Thoracic aorta (tissue), 2 donors: Measurements from ENCODE around the gene KLF11. TPM values are rescaled to one million over a fixed set of nuclear protein-coding genes. Genes with fewer than 3 reads are reported as not detected.
"Not testable (repeated sequence)": the region's sequence is repeated elsewhere in the genome, so short reads cannot be mapped to it uniquely, and the experiment has no call there.

ENCODE experiments used
- ATAC-seq: fragments of 150-250 bp; one replicate; pipeline ENCODE4 v1.8.0; 2017; ENCODE audit warnings: low read depth; ENCODE audit not compliant: insufficient number of reproducible peaks, low FRiP score
- DNase-seq: peaks from one replicate; pipeline ENCODE4 v3.0.0-alpha.2; 2020; ENCODE audit warnings: low spot score
- H3K27ac ChIP-seq, 2 donors: fragments of 200-600 bp; sonication (generic); 1 replicate in 1 of 2; 2 replicates in 1 of 2; pipeline ENCODE4 v1.5.1; 2016; ENCODE audit warnings: mild to moderate bottlenecking in 2 of 2, moderate library complexity in 2 of 2
- H3K27me3 ChIP-seq: fragments of 200-600 bp; sonication (generic); replicated peaks from 2 replicates; pipeline ENCODE4 v1.6.0; 2016; ENCODE audit warnings: mild to moderate bottlenecking; ENCODE audit not compliant: insufficient read depth
- H3K36me3 ChIP-seq: fragments of 200-600 bp; sonication (generic); one replicate; pipeline ENCODE4 v1.5.1; 2016
- H3K4me1 ChIP-seq, 2 donors: fragments of 200-600 bp; sonication (generic); 1 replicate in 1 of 2; 2 replicates in 1 of 2; pipeline versions ENCODE4 v1.5.1 to v1.6.0; 2016; ENCODE audit warnings: low read depth in 2 of 2, mild to moderate bottlenecking in 1 of 2; ENCODE audit not compliant: control insufficient read depth in 1 of 2
- H3K4me3 ChIP-seq: fragments of 200-600 bp; sonication (generic); 2 replicates; pipeline ENCODE4 v1.5.1; 2016; ENCODE audit warnings: mild to moderate bottlenecking
- H3K9me3 ChIP-seq: fragments of 200-600 bp; sonication (generic); 2 replicates; pipeline ENCODE4 v1.5.1; 2016
- CTCF ChIP-seq: fragments of 200-600 bp; sonication (generic); IDR thresholded peaks from one replicate; pipeline ENCODE4 v1.5.1; 2019; ENCODE audit warnings: antibody characterized with exemption
- total RNA-seq, 2 donors: library from RNA; depleted of rRNA; stranded (reverse); fragments of >200 nt; gene quantifications; one replicate each; pipeline versions ENCODE4 v1.1.0 to v1.2.3, GENCODE V29; 2016

Gene KLF11
- total RNA-seq, 2 donors from 2014 or later = 14.4 to 20.0 TPM

DNA sequence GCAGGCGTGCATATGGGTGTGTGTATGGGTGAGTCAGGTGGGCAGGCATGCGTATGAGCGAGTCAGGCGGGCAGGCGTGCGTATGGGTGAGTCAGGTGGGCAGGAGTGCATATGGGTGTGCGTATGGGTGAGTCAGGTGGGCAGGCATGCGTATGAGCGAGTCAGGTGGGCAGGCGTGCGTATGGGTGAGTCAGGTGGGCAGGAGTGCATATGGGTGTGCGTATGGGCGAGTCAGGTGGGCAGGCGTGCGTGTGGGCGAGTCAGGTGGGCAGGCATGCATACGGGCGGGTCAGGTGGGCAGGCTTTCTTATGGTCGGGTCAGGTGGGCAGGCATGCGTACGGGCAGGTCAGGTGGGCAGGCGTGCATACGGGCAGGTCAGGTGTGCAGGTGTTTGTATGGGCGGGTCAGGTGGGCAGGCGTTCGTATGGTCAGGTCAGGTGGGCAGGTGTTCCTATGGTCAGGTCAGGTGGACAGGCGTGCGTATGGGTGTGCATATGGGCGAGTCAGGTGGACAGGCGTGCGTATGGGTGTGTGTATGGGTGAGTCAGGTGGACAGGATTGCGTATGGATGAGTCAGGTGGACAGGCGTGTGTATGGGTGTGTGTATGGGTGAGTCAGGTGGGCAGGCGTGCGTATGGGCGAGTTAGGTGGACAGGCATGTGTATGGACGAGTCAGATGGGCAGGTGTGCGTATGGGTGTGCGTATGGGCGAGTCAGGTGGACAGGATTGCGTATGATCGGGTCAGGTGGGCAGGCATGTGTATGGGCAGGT is 28.7 kb upstream of the KLF11 start:
- Histone ChIP-seq H3K27ac (no peak overlapping the region), H3K4me1 (peaks cover 7 to 11% of the 10 kb centered on the region in 2 donors), H3K36me3 (no peaks in the 10 kb centered on the region), H3K27me3 (no peaks in the 10 kb centered on the region), H3K9me3 (no peaks in the 10 kb centered on the region), H3K4me3 (no peak overlapping the region)
- ATAC-seq = no peak
- TF ChIP-seq CTCF = no peak
- DNase-seq = no peak

DNA sequence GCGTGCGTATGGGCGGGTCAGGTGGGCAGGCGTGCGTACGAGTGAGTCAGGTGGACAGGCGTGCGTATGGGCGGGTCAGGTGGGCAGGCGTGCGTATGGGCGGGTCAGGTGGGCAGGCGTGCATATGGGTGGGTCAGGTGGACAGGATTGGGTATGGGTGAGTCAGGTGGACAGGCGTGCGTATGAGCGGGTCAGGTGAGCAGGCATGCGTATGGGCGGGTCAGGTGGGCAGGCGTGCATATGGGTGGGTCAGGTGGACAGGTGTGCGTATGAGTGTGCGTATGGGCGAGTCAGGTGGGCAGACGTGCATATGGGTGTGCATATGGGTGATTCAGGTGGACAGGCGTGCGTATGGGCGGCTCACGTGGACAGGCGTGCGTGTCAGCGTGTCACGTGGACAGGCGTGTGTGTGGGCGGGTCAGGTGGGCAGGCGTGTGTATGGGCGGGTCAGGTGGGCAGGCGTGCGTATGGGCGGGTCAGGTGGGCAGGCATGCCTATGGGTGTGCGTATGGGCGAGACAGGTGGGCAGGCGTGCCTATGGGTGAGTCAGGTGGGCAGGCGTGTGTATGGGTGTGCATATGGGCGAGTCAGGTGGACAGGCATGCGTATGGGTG is 27.9 kb upstream of the KLF11 start:
- not testable (repeated sequence) for H3K4me3 ChIP-seq, H3K4me1 ChIP-seq, DNase-seq, H3K27ac ChIP-seq, H3K9me3 ChIP-seq, ATAC-seq, H3K36me3 ChIP-seq, H3K27me3 ChIP-seq

DNA sequence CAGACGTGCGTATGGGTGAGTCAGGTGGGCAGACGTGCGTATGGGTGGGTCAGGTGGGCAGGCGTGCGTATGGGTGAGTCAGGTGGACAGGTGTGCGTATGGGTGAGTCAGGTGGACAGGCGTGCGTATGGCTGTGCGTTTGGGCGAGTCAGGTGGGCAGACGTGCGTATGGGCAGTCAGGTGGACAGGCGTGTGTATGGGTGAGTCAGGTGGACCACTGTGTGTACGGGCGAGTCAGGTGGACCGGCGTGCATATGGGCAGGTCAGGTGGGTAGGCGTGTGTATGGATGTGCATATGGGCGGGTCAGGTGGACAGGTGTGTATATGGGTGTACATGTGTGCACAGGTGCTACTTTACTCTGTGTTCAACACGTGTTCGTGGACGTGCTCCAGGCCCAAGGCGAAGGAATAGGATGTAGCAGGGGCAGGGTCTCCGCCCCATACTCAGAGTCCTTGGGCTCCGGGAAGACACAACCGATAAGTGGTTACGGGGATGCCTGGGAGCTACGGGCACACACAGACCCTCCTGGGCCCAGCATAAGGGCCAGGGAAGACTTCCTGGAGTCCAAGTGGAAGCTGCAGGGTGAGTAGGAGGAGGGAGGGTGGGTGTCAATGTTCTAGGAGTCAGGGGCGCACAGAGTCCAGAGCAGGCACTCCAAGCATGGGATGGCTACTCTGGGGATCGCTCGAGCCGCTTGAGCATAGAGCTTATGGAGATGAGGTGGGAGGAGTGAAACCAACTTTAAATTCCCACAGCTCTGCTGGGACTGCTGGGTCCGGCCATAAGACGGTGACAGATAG is 27.1 kb upstream of the KLF11 start:
- H3K4me1 ChIP-seq = no peaks in the 10 kb centered on the region
- H3K27me3 ChIP-seq = no peaks in the 10 kb centered on the region
- ATAC-seq (no peak), DNase-seq (no peak)
- H3K4me3 ChIP-seq = no peak overlapping the region
- no peak for TF ChIP-seq CTCF
- no peak overlapping the region for H3K27ac ChIP-seq
- no peaks in the 10 kb centered on the region for H3K9me3 ChIP-seq
- H3K36me3 ChIP-seq = no peaks in the 10 kb centered on the region

GRCh38 chr2:10016802-10017258 is 26.5 kb upstream of the KLF11 start:
- ATAC-seq (no peak), DNase-seq (no peak)
- no peak for TF ChIP-seq CTCF
- H3K27ac ChIP-seq = no peak overlapping the region
- no peaks in the 10 kb centered on the region for H3K9me3 ChIP-seq
- H3K36me3 ChIP-seq = no peaks in the 10 kb centered on the region
- no peaks in the 10 kb centered on the region for H3K27me3 ChIP-seq
- no peak overlapping the region for H3K4me3 ChIP-seq
- no peaks in the 10 kb centered on the region for H3K4me1 ChIP-seq

GRCh38 chr2:10017313-10017941 is 25.9 kb upstream of the KLF11 start:
- no peak for TF ChIP-seq CTCF
- ATAC-seq = no peak
- no peak overlapping the region for H3K27ac ChIP-seq
- DNase-seq = no peak
- H3K27me3 ChIP-seq = no peaks in the 10 kb centered on the region
- H3K36me3 ChIP-seq = no peaks in the 10 kb centered on the region
- no peaks in the 10 kb centered on the region for H3K4me1 ChIP-seq
- no peaks in the 10 kb centered on the region for H3K9me3 ChIP-seq
- H3K4me3 ChIP-seq = no peak overlapping the region
